Head of caudate nucleus (tissue), 42 donors: ENCODE results near the gene BANP.
"Not testable (repeated sequence)": the region's sequence is repeated elsewhere in the genome, so short reads cannot be mapped to it uniquely, and the experiment has no call there.

Source experiments
- DNase-seq, 42 donors: peaks; one replicate each; pipeline versions ENCODE4 v3.0.0 to v3.0.0-alpha.2; 2020 to 2021; ENCODE audit warnings: mixed read lengths in 7 of 42
- intact Hi-C: fragments of 100-400 bp; cut with DNase I; formaldehyde crosslinking; loops from one replicate; pipeline ENCODE4 v1.15.0; 2022

The BANP gene

GRCh38 chr16:88035292-88035691, 84.1 kb downstream of the BANP start:
- DNase-seq = peak in 1 of 42 donors; percentile 12
- intact Hi-C loops = no loop called here

- intact Hi-C loops = not testable (repeated sequence)
- DNase-seq = peak in 1 of 42 donors; percentile 14
Measured at GRCh38 chr16:88035884-88036639, 84.8 kb downstream of the BANP start.

GRCh38 chr16:88036640-88036996, 85.4 kb downstream of the BANP start:
- not testable (repeated sequence) for DNase-seq

GRCh38 chr16:88037359-88037758, 86.1 kb downstream of the BANP start:
- DNase-seq, intact Hi-C loops: not testable (repeated sequence)

More at GRCh38 chr16:88036640-88036996, 85.4 kb downstream of the BANP start:
- intact Hi-C loops = not testable (repeated sequence)

GRCh38 chr16:88037876-88038525, 86.8 kb downstream of the BANP start:
- intact Hi-C loops, DNase-seq: not testable (repeated sequence)

GRCh38 chr16:88038526-88038908, 87.3 kb downstream of the BANP start:
- intact Hi-C loops = not testable (repeated sequence)

GRCh38 chr16:88039591-88039990, 88.4 kb downstream of the BANP start:
- DNase-seq = no peak

More at GRCh38 chr16:88038526-88038908, 87.3 kb downstream of the BANP start:
- not testable (repeated sequence) for DNase-seq

GRCh38 chr16:88040196-88040876, 89.1 kb downstream of the BANP start:
- DNase-seq, intact Hi-C loops: not testable (repeated sequence)

More at GRCh38 chr16:88039591-88039990, 88.4 kb downstream of the BANP start:
- intact Hi-C loops = no loop called here

- intact Hi-C loops, DNase-seq: not testable (repeated sequence)
Measured at GRCh38 chr16:88040877-88041244, 89.6 kb downstream of the BANP start.

- intact Hi-C loops, DNase-seq: not testable (repeated sequence)
Measured at GRCh38 chr16:88041506-88041905, 90.3 kb downstream of the BANP start.

- intact Hi-C loops, DNase-seq: not testable (repeated sequence)
Measured at GRCh38 chr16:88041986-88042562, 90.8 kb downstream of the BANP start.

GRCh38 chr16:88043208-88043910, 92.1 kb downstream of the BANP start:
- intact Hi-C loops, DNase-seq: not testable (repeated sequence)

- DNase-seq = peak in 12 of 42 donors; percentile 11 to 56 (median 28)
- intact Hi-C loops = not testable (repeated sequence)
Measured at GRCh38 chr16:88044121-88044581, 92.9 kb downstream of the BANP start.

GRCh38 chr16:88045361-88045760, 94.1 kb downstream of the BANP start:
- DNase-seq, intact Hi-C loops: not testable (repeated sequence)

- intact Hi-C loops = no loop called here
- peak in 1 of 42 donors; percentile 35 for DNase-seq
Measured at GRCh38 chr16:88045820-88046303, 94.6 kb downstream of the BANP start.

GRCh38 chr16:88047462-88047861, 96.2 kb downstream of the BANP start:
- intact Hi-C loops = no loop called here
- no peak for DNase-seq

GRCh38 chr16:88048985-88049384, 97.8 kb downstream of the BANP start:
- DNase-seq = no peak

More at GRCh38 chr16:88048985-88049384, 97.8 kb downstream of the BANP start:
- intact Hi-C loops = no loop called here
